Measurements from ENCODE around the gene PI4KA. TPM values are rescaled to one million over a fixed set of nuclear protein-coding genes. Genes with fewer than 3 reads are reported as not detected.

Gene PI4KA
- total RNA-seq, 4 donors from 2014 or later: 42.5 to 81.3 (median 66.1) TPM

DNA sequence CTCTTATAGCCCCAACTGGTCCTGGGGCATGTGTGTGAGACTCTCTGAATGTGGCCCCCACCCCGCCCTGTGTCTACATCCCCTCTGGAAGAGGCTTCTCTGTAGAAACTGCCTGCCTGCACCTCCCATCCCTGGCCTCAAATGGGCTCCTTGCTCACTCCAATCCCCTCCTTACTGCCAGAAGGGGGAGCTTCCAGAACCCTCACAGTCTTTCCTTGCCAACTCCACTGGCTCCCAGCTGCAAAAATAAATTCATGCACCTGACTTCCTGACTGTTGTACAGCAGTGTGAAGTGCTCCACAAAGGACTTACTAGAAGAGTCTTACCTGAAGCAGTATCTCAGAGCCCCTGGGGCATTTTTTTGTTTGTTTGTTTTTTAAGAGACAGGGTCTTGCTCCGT, 99.9 kb downstream of the PI4KA start:
- WGBS, 2 donors: 86 to 97% methylated on average over 2 of the region's 2 CpGs
- intact Hi-C loops (cut with DNase I; ENCODE audit: low total_unique reads): no loop called here
- no peak for TF ChIP-seq CTCF (IDR thresholded peaks at IDR 0.05)
- no peak for TF ChIP-seq POLR2A (IDR thresholded peaks at IDR 0.05)
- H3K4me3 ChIP-seq (ENCODE audit: low read depth, poor library complexity, severe bottlenecking): no peak overlapping the region
- no peak for DNase-seq (ENCODE audit: low spot score in 2 of 2)

- 90 to 92% methylated on average over 3 of the region's 3 CpGs for WGBS, 2 donors
- no peak for TF ChIP-seq CTCF (IDR thresholded peaks at IDR 0.05)
- TF ChIP-seq POLR2A (IDR thresholded peaks at IDR 0.05): no peak
- intact Hi-C loops (cut with DNase I; ENCODE audit: low total_unique reads): no loop called here
- DNase-seq (ENCODE audit: low spot score in 2 of 2): no peak
- H3K4me3 ChIP-seq (ENCODE audit: low read depth, poor library complexity, severe bottlenecking): no peak overlapping the region
These were observed 101.8 kb downstream of the PI4KA start for GRCh38 chr22:20756846-20757245.

DNA sequence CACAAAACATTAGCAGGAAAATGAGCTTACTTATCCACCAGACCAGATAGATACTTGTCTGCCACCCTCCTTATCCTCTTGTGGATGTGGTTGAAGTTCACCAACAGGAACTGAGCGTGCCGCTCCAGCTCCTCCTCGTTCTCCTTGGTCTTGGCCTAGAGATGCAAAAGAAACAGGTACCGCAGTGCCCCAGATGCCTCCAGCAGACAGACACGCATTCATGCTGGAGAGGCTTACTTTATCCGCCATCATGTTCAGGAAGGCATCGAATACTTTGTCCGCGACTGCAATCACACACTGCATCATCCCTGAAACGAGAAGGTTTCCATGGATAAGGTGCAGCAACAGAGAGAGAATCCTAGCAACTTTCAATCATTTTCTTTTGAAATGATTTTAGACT, 105.7 kb downstream of the PI4KA start:
- 94% methylated on average over 10 of the region's 10 CpGs for WGBS, 2 donors
- TF ChIP-seq CTCF (IDR thresholded peaks at IDR 0.05) (no peak), POLR2A (IDR thresholded peaks at IDR 0.05) (no peak)
- intact Hi-C loops (cut with DNase I; ENCODE audit: low total_unique reads): no loop called here
- H3K4me3 ChIP-seq (ENCODE audit: low read depth, poor library complexity, severe bottlenecking): no peak overlapping the region
- no peak for DNase-seq (ENCODE audit: low spot score in 2 of 2)

DNA sequence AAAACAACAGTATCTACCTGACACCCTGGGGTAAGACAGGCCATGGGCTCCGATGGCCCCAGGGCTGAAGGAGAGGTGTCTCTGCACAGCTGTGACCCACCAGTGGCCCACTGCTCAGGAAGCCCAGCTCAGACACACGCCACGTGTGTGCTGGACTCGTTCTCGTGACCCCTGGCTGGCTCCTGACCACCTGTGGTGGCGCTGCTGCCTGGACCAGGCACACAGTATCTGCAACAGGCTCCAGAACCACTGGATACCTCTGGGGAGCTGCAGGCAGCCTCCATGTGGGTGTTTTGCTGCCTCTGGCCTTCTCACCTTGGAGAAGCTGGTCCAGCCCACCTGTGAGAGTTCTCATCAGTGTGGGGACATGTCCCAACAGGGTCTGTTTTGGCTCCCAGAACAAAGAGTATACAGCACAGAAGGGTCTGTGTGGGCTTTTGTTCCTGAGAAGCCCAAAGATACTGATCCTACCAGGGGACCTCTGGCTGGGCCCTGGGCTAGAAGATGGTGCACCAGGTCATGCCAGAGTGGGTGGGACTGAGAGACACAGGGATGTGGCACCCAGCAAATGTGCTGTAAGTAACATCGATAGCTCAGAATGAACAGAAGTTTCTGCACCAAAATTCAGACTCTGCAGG, 106.4 kb downstream of the PI4KA start:
- intact Hi-C loops (cut with DNase I; ENCODE audit: low total_unique reads): no loop called here
- DNase-seq (ENCODE audit: low spot score in 2 of 2): no peak
- 89 to 99% methylated on average over 7 of the region's 7 CpGs for WGBS, 2 donors
- TF ChIP-seq POLR2A (IDR thresholded peaks at IDR 0.05): no peak
- no peak for TF ChIP-seq CTCF (IDR thresholded peaks at IDR 0.05)
- no peak overlapping the region for H3K4me3 ChIP-seq (ENCODE audit: low read depth, poor library complexity, severe bottlenecking)

DNA sequence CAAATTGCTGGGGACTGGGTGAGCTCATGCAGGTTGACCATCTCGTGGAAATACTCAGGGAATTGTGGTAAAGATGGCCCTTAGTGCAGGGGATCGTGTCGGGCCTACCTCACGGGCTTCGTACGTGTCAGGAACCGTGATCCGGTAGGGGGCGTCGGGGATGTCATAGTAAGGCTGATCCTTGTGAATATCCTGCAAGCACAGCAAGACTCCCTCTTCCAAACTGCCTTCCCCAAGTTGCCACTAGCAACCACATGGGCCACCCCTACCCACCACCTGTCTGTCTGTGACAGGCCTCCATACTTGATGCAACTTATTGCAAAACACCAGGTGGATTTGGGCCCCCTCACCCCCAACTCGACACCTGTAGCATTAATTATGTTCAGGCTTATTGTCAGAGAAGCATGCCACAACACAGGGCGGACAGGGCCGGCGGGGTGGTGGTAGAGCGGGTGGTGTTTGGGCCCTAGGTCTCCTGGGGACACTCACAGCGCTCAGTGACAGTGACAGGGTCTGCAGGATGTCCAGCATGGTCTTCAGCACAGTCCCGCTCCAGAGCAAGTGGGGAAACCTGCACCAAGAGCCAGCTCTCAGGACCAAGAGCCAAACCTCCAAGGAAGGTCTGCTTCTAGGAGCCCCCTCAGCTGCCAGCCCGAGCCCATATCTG, 107.3 kb downstream of the PI4KA start:
- TF ChIP-seq CTCF (IDR thresholded peaks at IDR 0.05) (no peak), POLR2A (IDR thresholded peaks at IDR 0.05) (no peak)
- no peak for DNase-seq (ENCODE audit: low spot score in 2 of 2)
- 92 to 96% methylated on average over 17 to 18 of the region's 18 CpGs for WGBS, 2 donors
- no peak overlapping the region for H3K4me3 ChIP-seq (ENCODE audit: low read depth, poor library complexity, severe bottlenecking)
- intact Hi-C loops (cut with DNase I; ENCODE audit: low total_unique reads): no loop called here
